Fibroblast of skin of left quadriceps (primary cell): ENCODE data around the gene SHISA5.

Experiments used
- DNase-seq, 2 experiments: peaks; one replicate each; pipeline ENCODE4 v3.0.0-alpha.2; 2013; ENCODE audit warnings: low read depth in 2 of 2

The SHISA5 gene

DNA sequence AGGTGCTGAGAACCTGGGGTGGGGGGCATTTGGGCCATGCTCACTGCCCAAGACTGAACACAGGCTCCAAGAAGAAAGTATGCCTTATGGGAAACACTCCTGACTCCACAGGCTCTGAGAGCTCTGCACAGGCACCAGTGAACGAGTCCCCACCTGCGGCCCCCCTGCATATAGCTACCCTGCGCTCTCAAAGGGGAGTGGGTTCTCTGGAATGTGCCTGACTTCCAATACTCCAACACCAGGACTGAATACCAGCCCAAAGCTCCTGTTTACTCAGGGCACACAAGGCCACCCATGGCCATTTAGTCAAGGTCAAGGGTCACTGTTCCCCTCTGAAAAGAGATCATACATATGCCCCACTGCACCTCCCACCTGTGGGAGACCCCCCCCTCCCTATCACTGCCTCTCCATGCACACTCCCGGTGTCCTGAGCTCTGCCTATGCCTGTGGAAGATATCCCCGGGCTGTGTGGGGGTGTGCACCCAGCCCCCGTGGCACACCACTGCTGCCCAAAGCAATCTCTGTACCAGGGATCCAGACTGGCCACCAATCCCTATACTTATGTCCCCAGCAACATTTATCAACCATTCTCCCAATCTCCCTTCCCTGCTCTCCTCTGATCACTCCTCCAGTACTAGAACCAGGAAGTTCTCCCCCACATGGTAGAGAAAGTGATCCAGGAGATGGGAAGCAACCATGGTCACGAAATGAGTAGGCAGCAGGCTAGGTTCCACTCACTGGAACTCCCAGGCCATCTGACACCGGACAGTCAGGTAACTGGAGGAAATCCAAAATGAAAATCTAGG is 72.5 kb downstream of the SHISA5 start:
- no peak for DNase-seq

DNA sequence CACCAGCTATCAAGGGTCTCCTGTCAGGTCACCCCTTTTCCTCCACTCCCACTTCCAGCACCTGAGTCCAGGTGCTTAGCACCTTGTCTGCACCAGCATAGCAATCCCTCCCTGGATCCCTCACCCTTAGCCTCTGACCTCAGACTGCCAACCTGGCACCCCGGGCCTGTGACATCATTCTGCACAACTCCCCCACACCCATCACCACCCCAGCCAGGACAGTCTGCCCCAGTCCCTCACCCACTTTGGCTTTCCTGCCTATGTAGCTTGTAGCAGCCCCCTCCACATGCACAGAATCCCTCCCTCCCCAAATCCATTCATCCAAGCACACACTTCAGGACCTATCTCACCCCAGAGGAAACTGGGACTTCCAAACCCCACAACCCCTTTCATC is 73.3 kb downstream of the SHISA5 start:
- no peak for DNase-seq

DNA sequence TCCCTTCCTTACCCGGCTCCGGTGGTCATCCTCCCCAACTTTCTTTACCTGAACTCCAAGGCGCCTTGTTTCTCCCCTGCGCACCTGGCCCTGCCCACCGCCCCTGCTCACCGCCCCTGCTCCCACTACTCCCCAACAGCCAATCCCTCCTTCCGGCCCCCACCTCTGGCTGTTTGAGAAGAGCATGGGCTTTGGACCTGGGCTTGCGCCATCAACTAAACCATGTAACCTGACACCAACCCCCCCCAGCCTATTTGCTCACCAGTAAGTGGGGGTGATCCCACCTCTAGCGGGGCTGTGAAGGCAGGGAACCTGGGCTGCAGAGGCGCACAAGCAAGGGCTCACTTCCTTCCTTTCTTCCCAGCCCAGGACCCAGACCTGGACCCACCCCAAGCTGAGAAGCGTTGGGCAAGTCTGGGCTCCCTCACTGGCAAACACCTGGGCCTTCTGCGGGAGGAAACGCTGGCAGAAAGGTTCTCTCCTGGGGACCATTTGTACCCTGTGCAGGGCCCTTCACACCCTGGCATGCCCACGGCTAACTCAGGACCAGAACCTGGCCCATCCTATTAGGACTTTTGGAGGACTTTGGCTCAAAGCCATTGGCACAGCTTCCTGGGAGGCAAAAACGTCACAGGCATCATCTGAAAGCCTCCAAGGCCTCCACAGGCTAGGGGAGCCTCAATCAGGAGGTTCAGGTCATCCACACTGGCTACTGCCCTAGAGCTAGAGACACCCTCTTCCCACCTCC is 73.8 kb downstream of the SHISA5 start, which contains the start of gene PLXNB1:
PLXNB1 (minus strand) TSS at position 127 of the 748 bp plus-strand sequence. CDS start 5,475 bp downstream, outside the sequence.
- peak; percentile 31 for DNase-seq

DNA sequence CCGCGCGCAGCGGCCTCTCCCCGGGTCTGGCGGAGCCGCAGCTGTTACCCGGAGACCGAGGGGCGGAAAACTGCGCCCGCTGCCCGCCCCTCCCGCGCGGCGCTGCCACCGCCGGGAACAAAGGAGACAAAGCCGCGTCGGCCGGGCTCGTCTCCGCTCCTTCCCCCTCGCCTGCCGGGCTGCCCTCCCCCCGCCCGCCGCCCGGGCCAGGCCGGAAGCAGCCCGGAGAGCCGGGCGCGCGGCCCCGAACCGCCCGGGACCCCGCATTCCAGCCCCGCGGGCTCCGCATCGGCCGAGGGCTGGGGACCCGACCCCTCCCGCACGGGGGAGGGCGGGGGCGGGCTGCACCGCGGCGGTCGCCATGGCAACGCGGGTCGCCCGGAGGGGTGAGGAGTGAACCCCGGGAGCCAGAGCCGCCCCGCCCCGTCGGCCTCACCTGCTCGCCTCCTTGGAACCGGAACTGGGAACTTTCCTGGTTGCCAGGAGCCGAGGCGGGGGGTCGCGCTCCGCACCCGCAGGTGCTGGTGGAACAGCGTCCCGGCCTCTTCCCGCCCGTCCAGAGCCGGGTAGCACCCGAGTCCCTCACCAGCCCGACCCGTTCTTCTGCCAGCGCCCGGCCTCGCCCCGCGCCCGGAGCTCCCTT is 74.5 kb downstream of the SHISA5 start:
- no peak for DNase-seq

DNA sequence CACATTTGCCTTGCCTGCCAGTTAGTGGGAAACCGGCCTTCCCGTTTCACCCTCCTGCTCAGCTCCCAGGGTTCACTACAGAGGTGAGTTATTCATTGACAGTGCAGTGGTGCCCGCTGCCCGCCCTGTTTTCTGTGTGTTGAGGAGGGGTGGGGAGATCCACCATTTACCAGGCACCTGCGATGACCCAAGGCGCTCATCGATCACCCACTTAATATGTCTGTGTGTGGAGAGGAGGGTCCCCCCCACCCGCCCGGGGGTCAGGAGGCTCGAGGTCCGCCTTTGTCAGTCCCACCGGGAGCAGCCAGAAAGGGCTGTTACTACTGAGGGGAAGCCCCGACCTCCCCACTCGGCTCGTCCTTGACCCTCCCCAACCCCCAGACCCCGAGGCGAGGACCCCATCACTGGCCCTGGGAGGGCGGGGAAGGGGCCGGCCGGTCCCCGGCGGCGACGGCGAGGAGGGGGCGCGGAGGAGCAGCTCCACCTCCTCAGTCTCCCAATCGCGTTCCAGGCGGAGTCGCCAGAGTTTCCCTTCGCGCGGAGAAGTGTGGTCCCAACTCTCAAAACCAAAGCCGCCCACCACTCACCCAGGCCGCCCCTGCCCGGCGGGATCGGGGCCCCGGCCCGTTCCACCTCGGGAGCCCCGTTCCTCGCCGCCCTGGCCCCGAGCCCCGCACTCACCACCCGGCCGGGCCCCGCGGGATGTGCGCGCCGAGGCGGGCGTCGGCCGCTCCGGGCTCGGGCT is 75.2 kb downstream of the SHISA5 start:
- no peak for DNase-seq

DNA sequence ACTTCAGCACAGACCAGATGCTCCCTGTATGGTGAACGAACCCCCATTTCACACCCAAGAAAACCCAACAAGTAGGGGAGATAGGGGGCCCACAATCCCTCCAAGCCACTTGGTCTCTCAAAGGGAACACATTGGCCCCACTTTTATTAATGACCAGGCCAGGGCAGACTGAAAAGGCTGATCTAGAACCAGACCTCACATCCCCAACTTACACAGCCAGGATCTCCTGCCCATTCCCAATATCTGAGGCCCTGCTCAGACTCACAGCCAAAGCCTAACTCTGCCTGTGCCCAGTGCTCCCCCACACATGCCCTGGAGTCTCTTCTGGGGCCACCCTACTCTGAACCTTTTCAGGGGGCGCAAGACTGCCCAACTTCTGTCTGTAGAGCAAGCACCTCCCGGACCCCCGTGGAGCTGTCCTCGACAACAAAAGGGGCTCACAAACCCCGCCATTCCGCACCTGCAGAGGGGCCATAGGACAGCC is 75.8 kb downstream of the SHISA5 start:
- DNase-seq, result no peak

DNA sequence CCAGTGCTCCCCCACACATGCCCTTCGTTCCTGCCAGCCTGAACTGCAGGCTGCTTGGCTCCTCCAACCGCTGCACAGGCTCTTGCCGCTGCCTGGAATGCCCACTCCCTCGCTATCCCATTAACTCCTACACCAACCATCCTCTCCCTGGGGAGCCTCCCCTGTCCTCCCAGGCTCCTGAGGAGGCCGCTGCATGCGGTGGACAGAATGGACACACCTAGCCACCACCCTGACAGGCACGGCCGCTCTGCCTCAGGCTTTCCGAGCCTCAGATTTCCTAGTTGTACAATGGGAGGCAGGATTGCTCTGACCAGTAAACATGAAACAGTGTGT is 76.4 kb downstream of the SHISA5 start:
- no peak for DNase-seq

DNA sequence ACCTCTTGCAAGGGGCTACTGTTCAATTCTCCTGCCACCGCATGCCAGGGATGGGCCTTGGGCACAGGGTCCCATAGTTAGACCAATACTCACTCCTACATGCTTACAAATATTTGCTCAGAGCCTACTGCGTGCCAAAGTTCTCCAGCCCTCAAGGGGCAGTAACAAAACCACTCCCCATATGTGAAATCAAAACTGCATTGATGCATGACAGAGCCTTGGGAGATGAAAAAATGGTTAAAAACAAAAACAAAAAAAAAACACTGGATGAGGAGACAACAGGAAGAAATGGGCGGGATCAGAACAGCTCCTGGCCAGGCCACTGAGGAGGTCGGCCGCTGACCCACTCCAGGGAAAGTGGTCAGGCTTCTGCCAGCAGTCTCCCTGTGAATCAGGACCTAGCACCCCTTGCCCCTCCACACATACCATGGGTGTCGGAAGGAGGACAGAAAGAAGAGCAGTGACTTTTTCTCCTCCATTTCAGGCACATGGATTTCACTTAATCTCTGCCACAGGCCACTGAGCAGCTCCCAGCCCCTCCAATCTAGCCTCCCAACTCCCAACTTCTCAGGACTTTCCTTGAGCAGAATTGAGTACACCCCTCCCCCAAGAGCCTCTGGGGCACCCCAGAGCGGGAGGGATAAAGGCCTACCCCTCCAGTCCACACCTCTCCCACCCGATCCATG is 76.9 kb downstream of the SHISA5 start:
- no peak for DNase-seq

DNA sequence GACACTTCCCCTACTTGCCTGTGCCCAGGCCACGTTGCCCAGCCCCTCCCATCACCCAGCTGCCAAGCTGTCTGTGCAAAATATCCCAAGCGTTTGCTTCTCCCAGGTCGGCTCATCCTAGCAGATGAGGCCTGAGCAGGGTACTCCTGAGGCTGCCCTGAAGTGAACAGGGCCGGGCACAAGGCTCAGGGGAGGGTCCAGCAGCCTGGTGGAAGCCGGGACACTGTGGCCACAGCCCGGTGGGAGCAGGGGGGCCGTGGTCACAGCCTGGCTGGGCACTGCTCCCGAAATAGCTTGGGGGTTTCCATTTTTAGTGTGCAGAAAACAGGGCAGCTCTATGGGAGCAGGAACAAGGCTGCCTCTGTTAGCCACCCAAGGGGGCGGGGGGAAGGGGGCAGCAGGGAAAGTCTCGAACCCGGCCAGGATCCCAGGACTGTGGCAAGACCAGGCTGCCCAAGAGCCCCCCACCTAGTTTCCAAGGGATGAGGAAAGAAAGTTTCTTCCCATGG is 77.5 kb downstream of the SHISA5 start:
- DNase-seq, result no peak

DNA sequence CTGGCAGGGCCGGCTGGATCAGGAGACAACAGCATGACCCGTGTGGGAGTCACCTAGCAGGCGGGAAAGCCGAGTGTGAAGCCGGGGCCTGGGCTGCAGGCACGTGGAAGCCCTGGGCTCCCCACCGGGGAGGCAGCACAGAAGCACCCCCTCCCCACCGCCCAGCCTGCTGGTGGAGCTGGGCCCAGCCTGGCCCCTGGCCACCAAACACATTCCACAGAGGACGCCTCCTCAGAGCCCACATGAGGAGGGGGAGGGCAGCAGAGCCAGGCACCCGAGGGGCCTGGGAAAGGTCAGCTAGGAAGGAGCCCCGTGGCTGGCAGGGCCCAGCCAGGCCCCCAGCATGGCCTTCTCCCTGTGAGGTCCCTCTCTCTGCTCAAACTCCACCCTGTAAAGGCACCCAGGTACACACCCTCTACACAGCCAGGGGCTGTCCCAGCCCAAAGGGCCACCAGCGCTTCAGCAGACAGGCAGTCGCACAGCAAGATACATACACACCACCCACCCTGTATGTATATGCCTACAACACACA is 78.6 kb downstream of the SHISA5 start:
- DNase-seq, result no peak

DNA sequence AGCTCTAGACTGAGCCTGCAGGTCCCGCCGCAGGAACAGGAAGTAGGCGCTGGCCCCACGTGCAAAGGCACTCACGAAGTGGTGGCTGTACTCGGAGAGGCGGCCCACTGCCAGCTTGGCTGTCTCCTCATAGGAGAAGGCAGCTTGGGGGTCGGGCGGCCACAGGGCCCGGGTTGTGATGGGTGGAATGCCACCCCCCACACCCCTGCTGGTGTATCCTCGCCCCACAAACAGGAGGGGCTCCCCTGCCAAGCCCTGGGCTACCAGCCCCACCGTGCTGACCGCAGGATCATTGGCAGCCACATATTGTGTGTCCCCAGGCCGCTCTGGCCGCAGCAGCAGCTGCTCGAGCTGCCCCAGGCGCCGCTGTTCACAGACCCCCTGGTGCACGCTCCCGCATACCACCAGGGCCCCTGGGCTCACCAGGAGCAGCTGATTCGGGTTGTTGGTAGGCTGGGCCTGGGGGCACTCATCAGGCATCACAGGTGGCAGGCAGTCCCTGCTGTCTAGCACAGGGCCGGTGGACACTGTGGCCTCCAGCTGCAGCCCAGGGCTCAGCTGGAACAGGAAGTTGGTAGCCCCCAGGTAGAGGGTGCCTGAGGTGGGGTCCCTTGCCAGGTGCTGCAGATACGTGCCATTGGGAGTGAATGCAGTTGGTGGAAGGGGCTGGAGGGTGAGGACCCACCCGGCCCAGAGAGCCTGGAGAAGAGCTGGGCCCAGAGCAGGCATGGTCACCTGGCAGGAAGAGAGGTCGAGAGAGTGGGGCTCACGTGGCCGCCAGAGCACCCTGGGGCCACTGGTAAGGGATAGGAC is 79.9 kb downstream of the SHISA5 start:
- DNase-seq, result no peak

DNA sequence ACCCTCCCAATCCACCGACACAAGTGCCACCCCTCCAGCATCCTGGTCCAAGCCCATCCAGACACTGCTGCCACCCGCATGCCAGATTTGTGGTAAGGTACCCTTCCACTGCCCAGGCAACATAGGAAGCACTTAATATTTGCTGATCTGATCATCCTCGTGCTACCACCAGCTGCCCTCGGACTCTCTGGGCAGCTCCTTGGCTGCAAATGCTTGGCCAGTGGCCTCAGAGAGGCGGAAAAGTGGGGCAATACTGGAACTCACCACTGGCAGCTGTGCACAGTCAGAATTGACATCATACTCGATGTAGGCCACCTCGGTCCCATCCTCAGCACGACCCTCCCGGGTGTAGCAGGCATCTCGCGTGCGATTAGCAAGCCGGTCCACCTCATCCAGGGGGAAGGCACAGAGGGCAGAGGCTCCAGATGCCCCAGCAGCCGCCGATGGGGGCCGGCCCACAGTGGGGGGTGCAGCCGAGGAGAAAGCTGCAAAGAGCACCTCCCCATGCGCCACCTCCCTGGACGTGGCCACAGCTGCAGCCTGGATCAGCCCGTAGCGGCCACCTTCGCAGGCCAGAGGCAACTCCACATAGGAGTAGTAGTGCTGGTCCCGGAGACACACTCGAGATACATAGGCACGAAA is 80.6 kb downstream of the SHISA5 start:
- no peak for DNase-seq

DNA sequence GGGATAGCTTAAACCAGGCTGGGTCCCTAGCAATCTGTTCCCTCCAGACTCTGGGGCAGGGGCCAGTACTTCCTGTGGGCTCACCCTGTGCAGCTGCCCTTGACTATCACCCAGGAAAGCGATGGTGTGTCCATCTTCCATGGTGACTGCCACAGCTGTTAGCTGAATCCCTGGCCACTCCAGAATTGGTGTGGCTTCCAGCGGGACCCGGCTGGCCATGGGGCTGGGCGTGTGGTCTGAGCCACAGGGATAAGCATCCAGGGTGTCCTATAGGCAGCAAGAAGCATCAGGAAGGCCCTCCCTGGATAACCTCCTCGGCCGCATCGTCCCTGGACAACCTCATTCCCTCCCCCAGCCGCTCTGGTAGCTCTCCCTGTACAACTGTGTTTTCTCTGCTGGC is 81.3 kb downstream of the SHISA5 start:
- DNase-seq, result no peak

DNA sequence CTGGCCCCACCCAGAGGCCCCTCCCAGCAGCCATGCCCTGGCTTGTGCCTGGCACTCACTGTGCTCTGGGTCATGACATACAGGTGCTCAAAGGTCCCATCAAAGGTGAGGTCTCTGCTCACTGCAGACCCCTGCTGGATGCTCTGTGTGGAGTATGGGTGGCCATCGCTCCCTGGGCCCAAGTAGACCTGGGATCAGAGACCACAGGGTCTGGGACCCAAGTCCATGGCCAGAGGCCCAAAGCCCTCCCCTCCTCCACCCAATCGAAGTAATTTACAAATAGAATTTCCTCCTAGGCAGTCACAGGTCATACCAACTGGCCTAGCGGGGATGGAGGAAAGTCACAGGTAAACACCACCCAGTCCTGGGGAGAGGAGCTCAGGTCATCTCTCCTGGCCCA is 81.7 kb downstream of the SHISA5 start:
- no peak for DNase-seq

DNA sequence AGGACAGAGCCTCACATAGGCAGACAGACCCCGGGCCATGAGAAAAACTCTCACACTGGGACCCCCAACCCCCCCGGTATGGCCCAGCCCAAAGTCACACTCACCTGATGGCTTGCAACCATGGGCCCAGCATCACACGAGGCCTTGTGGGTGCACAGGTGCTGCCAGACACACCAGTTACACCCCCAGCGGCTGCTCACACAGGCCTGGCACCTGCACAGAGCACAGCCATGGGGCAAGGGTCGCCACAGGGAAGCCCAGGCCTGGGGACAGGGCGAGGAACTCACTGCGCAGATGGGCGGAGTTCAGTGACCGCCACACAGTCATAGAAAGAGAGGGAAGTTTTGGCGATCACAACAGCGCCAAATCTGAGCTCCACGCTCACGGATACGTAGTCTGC is 83.4 kb downstream of the SHISA5 start:
- DNase-seq, result no peak

DNA sequence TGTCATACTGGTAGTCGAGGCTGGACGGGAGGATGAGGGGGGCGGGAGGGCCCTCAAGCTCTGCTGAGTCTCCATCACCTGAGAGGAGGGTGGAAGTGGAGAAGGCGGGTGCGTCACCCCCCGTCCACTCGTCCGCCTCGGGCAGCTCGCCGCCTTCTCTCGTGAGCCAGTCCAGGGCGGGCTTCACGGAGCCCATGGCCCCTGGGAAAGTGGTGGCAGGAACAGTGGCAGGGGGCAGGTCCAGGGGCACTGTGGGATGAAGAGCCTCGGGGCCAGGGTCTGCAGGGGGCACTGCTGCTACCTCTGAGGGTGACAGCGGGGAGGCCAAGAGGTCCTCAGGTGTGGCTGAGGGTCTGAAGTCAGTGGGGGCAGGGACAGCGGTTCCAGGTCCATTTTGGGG is 84.4 kb downstream of the SHISA5 start:
- no peak for DNase-seq

DNA sequence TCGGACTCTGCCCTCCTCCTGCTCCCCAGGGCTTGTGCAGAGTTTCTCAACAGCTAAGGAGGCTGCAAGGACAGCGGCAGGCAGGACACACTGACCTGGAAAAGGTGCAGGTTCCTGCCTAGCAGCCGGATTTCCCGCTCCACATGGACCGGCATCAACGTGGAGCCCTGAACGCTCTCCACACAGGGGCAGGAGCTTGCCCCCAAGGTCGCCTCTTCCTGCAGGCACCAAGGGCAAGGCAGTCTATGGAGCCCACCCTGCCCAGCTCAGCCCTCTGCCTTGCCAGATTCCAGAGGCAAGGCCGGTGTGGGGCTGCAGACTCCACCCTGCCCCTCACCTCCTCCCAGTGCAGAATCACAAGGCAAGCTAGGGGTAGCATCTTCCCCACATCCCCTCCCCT is 84.8 kb downstream of the SHISA5 start:
- DNase-seq, result no peak

DNA sequence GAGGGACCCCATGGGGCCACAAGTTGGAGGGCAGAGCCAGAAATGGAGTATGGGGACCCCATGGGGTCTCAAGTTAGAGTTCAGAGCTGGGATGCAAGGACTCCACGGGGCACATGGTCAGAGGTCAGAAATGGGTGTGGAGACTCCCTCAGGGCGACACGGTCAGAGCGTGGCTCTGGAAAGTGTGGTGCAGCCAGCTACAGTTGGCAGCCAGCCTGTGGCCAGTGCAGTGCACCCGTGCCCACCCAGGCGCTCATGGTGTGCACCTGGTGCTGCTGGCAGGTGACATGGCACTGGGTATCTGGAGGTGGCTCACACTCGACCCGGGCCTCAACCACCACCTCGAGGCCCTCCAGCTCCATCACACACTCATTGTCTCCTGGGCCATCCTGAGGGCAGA is 85.3 kb downstream of the SHISA5 start:
- no peak for DNase-seq

DNA sequence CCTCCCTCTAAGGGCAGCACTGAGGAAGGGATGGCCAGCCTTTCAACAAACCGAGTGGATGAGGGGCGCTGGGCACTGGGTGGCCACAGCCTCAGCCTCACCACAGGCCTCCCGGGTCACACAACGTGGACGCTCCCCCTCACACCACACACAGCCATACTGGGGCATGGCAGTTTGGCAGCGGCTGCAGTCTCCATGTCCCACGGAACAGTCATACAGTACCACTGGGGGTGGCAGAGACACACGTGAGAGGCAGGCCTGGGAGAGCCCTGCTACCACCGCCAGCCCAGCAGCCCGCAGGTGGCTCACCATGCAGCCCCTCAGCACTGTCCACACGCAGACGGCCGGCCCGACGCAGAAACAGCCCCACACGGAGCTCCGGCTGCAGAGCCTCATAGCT is 85.8 kb downstream of the SHISA5 start:
- no peak for DNase-seq
